GM12873 (cell line): ENCODE measurements around the gene NXN.

ENCODE experiments used
- CTCF ChIP-seq: IDR thresholded peaks from 2 replicates; pipeline ENCODE4 v1.5.1; 2012; ENCODE audit warnings: low read depth, mild to moderate bottlenecking, moderate library complexity, low read length, control low read depth; ENCODE audit not compliant: insufficient read depth; ENCODE audit errors: missing control alignments

NXN gene

GRCh38 chr17:923633-924032 lies 55.9 kb downstream of the NXN start:
- TF ChIP-seq CTCF, result no peak

DNA sequence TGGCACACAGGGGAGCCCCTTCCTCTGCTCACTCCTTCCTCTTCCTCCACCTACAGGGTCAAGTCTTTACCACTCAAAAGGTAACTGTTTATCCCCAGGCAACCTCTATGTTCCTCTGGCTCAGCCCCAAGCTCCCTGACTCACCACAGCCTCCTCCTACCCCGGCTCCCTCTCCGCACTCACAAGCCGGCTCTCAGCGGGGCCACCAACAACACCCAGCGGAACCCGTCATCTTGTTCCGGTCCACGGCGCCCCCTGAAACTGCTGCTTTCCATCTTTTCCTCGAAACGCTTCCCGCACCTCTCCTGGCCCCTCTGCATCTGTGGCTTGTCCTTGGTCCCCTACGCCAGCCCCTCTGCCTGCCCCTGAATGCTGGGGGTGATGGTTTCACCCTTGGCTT lies 58.4 kb downstream of the NXN start:
- no peak for TF ChIP-seq CTCF

DNA sequence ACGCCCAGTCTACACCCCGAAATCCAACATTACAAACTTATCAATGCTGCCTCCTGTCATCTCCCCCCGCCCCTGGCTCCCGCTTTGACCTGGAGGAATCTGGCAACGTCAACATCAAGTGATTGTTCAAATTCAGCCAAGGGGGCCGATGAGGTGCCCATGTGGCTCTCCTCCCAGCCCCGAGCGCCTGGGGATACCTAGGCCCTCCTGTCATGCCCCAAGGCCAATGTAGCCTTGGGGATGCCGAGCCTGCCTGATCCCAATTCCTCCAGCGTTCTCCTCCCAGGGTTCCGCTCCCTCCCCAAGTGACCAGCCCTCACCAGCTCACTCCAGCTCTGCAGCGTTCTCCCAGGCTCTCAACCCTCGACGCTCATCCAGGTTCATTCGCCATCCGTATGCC lies 59.4 kb downstream of the NXN start:
- TF ChIP-seq CTCF, result no peak

- TF ChIP-seq CTCF, result no peak
These were observed 61.4 kb downstream of the NXN start for GRCh38 chr17:917941-918740.

GRCh38 chr17:917391-917811 lies 62.2 kb downstream of the NXN start:
- no peak for TF ChIP-seq CTCF

DNA sequence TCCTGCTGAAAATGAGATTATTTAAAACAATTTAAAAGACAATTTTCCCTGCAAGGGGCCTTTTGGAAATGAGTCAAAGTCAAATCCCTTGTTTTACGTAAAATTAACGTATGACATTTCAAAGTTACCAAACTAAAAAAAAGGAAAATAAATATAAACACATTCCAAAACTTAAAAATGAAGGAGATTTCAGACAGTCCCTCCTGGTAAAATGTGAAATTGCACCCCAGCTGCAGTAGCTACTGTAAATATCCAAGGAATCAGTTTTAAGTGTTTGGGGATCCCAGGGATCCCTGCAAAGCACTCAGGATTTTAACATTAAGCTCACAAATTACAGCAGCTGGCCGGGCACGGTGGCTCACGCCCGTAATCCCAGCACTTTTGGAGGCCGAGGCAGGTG lies 63.3 kb downstream of the NXN start:
- TF ChIP-seq CTCF, result no peak

DNA sequence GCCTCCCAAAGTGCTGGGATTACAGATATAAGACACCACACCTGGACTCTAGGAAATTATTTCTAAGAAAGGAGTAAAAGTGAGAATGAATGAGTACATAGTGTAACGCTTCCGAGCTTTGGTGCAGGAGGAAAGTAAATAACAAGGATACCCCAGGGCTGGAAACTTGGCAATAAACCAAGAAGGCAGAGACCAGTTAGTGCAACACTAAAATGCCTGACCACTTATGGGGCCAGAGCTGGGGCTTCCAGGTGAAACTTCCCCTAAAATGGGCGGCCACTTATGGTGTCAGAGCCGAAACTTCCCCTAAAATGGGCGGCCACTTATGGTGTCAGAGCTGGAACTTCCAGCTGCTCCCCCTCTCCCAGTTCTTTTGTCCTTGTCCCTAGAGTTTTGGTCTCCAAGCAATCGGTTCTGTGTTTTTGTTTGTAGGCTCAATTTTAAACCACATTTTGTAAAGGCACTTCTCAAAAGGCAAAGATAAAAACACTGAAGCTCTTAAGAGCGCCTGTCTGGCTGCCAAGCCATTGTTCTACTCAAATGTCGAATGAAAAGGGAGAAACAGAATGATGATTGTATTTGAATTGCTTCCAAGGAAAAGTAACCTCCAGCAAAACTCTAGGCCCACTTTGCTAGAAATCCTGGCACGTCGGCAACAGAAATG lies 63.9 kb downstream of the NXN start:
- TF ChIP-seq CTCF, result no peak
